Caco-2 (cell line): Measurements from ENCODE around the gene SLC16A7. TPM values are rescaled to one million over a fixed set of nuclear protein-coding genes. Genes with fewer than 3 reads are reported as not detected.

Experiments
- BruUV-seq: library from RNA; stranded (reverse); fragments of 400-500 nt; replicated peaks from 2 replicates; lab custom pipeline; 2021; lab: Mats Ljungman, UMichigan
- CTCF ChIA-PET: fragments of 300-600 bp; sonication (Branson Sonifier 250); formaldehyde crosslinking; loops from one replicate; lab custom pipeline; 2022; ENCODE audit warnings: antibody characterized with exemption; lab: Charles Lee
- POLR2A ChIA-PET: fragments of 300-600 bp; sonication (Branson Sonifier 250); formaldehyde crosslinking; loops from one replicate; lab custom pipeline; 2022; ENCODE audit warnings: antibody characterized with exemption; lab: Charles Lee
- DNase-seq, 2 experiments: peaks; one replicate each; pipeline versions ENCODE4 v3.0.0 to v3.0.0-alpha.2; 2020 to 2022
- H3K27me3 ChIP-seq: replicated peaks from 2 replicates; pipeline ENCODE4 v1.6.0; 2011; ENCODE audit warnings: low read length; ENCODE audit not compliant: control insufficient read depth, insufficient read depth
- H3K36me3 ChIP-seq: 2 replicates; pipeline ENCODE4 v1.5.1; 2011; ENCODE audit warnings: low read length; ENCODE audit not compliant: control insufficient read depth, insufficient read depth
- H3K4me1 ChIP-seq: fragments of 250-450 bp; sonication (Bioruptor Pico); 2 replicates; pipeline ENCODE4 v1.5.1; 2020; ENCODE audit warnings: mild to moderate bottlenecking
- H3K4me3 ChIP-seq: 2 replicates; pipeline ENCODE4 v1.5.1; 2011; ENCODE audit warnings: low read depth, mild to moderate bottlenecking, control low read depth, low read length
- H3K9me3 ChIP-seq: fragments of 250-450 bp; sonication (Bioruptor Pico); 2 replicates; pipeline ENCODE4 v1.5.1; 2020; ENCODE audit warnings: mild to moderate bottlenecking, moderate library complexity
- H3K27ac Mint-ChIP-seq: one replicate; pipeline ENCODE4 v1.8.0; 2022; ENCODE audit warnings: mixed read lengths; ENCODE audit not compliant: unreplicated experiment
- H3K27me3 Mint-ChIP-seq: one replicate; pipeline ENCODE4 v1.8.0; 2022; ENCODE audit warnings: mixed read lengths; ENCODE audit not compliant: insufficient read depth, unreplicated experiment
- H3K36me3 Mint-ChIP-seq: one replicate; pipeline ENCODE4 v1.8.0; 2022; ENCODE audit warnings: mild to moderate bottlenecking, mixed read lengths; ENCODE audit not compliant: insufficient read depth, unreplicated experiment
- H3K4me1 Mint-ChIP-seq: one replicate; pipeline ENCODE4 v1.8.0; 2022; ENCODE audit warnings: low read depth, mixed read lengths; ENCODE audit not compliant: unreplicated experiment
- H3K4me3 Mint-ChIP-seq: one replicate; pipeline ENCODE4 v1.8.0; 2022; ENCODE audit warnings: mild to moderate bottlenecking, moderate library complexity, mixed read lengths; ENCODE audit not compliant: unreplicated experiment
- H3K9me3 Mint-ChIP-seq: one replicate; pipeline ENCODE4 v1.8.0; 2022; ENCODE audit warnings: mixed read lengths; ENCODE audit not compliant: unreplicated experiment
- intact Hi-C: fragments of 100-400 bp; cut with micrococcal nuclease; formaldehyde crosslinking; loops from one replicate; pipeline ENCODE4 v1.10.0; 2022; ENCODE audit not compliant: unreplicated experiment
- total RNA-seq: library from RNA; stranded (reverse); gene quantifications from 2 replicates; pipeline ENCODE4 v1.2.3, GENCODE V29; 2022
- TF ChIP-seq, protein P1 (sequence below), 2 experiments: fragments of 200-600 bp in 1 of 2; IDR thresholded peaks; 1 replicate in 1 of 2; 2 replicates in 1 of 2; pipeline versions ENCODE4 v1.5.1 to v1.8.0; 2011 to 2022; ENCODE audit warnings: antibody characterized with exemption in 1 of 2, control low read depth in 1 of 2, inconsistent platforms in 1 of 2, low read depth in 1 of 2, low read length in 1 of 2, mild to moderate bottlenecking in 1 of 2, moderate library complexity in 1 of 2; ENCODE audit not compliant: insufficient read depth in 1 of 2, severe bottlenecking in 1 of 2, unreplicated experiment in 1 of 2

The SLC16A7 gene
- total RNA-seq, 1 experiment from 2014 or later, result 6.6 TPM

DNA sequence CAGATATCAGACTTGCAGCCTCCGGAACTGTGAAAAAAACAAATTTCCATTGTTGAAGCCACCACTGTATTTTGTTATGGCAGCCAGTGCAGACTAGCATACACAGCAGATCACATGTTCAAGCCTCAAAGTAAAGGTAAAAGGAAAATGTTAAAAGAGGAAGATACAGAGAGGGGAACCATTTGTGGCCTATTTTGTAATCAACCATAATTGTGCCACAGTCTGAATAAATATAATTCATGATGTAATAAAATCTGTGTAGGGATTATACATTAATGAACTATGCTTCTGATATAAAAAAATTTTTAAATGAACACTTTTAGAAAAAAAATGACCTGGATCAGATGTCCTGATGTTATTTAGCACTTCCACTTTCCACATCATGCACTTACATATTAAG is 79.6 kb downstream of the SLC16A7 start:
- H3K4me3 Mint-ChIP-seq, result no peak overlapping the region
- no peaks in the 10 kb centered on the region for H3K4me1 ChIP-seq
- DNase-seq, result no peak
- H3K36me3 Mint-ChIP-seq, result no peaks in the 10 kb centered on the region
- TF ChIP-seq, protein P1, sequence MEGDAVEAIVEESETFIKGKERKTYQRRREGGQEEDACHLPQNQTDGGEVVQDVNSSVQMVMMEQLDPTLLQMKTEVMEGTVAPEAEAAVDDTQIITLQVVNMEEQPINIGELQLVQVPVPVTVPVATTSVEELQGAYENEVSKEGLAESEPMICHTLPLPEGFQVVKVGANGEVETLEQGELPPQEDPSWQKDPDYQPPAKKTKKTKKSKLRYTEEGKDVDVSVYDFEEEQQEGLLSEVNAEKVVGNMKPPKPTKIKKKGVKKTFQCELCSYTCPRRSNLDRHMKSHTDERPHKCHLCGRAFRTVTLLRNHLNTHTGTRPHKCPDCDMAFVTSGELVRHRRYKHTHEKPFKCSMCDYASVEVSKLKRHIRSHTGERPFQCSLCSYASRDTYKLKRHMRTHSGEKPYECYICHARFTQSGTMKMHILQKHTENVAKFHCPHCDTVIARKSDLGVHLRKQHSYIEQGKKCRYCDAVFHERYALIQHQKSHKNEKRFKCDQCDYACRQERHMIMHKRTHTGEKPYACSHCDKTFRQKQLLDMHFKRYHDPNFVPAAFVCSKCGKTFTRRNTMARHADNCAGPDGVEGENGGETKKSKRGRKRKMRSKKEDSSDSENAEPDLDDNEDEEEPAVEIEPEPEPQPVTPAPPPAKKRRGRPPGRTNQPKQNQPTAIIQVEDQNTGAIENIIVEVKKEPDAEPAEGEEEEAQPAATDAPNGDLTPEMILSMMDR (IDR thresholded peaks at IDR 0.05; ENCODE audit: insufficient read depth in 1 of 2, low read depth in 1 of 2, low read length in 1 of 2, severe bottlenecking in 1 of 2, unreplicated experiment in 1 of 2), result no peak
- H3K9me3 Mint-ChIP-seq, result peaks cover 19% of the 10 kb centered on the region
- no peak overlapping the region for H3K27ac Mint-ChIP-seq
- H3K4me3 ChIP-seq, result no peak overlapping the region
- no peaks in the 10 kb centered on the region for H3K4me1 Mint-ChIP-seq
- intact Hi-C loops, result no loop called here
- H3K27me3 Mint-ChIP-seq, result no peaks in the 10 kb centered on the region
- no peaks in the 10 kb centered on the region for H3K36me3 ChIP-seq
- H3K27me3 ChIP-seq, result no peaks in the 10 kb centered on the region
- H3K9me3 ChIP-seq, result no peaks in the 10 kb centered on the region
- ChIA-PET POLR2A (no interaction called here), CTCF (no interaction called here)
- no TSS peak for BruUV-seq

DNA sequence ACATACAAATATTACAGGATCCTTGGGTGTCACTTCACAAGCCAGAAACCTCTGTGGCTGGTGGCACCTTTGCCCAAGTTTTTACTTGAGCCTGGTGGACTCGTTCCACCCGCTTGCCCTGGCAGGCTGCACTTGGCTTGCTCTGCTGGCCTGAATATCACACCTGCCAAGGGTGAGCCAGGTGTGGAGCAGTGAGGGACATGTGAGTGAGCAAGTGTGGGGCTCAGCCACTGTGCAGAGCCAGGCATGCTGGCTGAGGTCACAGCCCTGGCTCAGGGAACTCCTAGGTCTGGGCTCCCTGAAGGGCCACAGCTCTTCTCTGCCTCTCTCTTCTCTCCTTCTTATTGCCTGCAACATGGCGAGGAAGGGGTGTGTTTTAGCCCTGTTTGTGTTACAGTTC is 82.0 kb downstream of the SLC16A7 start:
- Histone ChIP-seq H3K4me3 (no peak overlapping the region), H3K36me3 (no peaks in the 10 kb centered on the region), H3K4me1 (no peaks in the 10 kb centered on the region), H3K27me3 (no peaks in the 10 kb centered on the region), H3K9me3 (no peaks in the 10 kb centered on the region)
- CTCF ChIA-PET, result no interaction called here
- BruUV-seq, result no TSS peak
- POLR2A ChIA-PET, result no interaction called here
- H3K36me3 Mint-ChIP-seq, result no peaks in the 10 kb centered on the region
- no peaks in the 10 kb centered on the region for H3K27me3 Mint-ChIP-seq
- TF ChIP-seq, protein P1 (IDR thresholded peaks at IDR 0.05; ENCODE audit: insufficient read depth in 1 of 2, low read depth in 1 of 2, low read length in 1 of 2, severe bottlenecking in 1 of 2, unreplicated experiment in 1 of 2), result no peak
- peaks cover 19% of the 10 kb centered on the region for H3K9me3 Mint-ChIP-seq
- H3K27ac Mint-ChIP-seq, result no peak overlapping the region
- no peaks in the 10 kb centered on the region for H3K4me1 Mint-ChIP-seq
- no peak for DNase-seq
- no peak overlapping the region for H3K4me3 Mint-ChIP-seq
- intact Hi-C loops, result no loop called here

DNA sequence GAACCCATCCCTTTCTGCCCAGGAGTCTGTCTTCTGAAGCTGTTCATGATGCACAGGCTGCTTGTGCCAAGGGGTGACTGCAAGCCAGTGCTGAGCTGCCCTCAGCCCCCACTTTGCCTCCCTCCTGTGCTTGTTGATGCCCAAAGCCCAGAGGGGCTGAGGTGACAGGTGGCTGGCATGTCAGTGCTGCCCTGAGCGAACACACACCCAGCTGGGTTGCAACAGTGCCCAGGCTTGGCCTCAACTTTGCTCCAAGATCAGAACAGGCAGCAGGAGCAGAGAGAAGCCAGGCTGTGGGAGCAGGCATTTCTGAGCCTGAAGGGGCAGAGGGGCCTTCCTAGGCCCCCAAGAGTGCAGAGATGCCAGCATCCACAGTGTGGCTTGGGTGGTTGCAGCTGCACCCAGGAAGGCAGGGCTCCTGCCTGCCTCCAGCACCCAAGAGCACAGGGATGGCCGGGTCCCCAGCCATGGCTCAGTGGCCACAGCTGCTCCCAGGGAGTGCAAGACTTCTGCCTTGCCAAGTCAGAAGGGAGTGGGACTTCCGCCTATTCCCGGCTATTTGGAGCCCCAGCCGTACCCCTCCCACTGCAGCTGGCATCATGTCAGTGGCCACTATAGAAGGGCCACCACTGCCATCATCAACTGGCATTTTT is 83.1 kb downstream of the SLC16A7 start:
- Histone ChIP-seq H3K36me3 (no peaks in the 10 kb centered on the region), H3K27me3 (no peaks in the 10 kb centered on the region), H3K4me3 (no peak overlapping the region), H3K9me3 (no peaks in the 10 kb centered on the region), H3K4me1 (no peaks in the 10 kb centered on the region)
- H3K27ac Mint-ChIP-seq, result no peak overlapping the region
- no peak for DNase-seq
- H3K36me3 Mint-ChIP-seq, result no peaks in the 10 kb centered on the region
- intact Hi-C loops, result no loop called here
- ChIA-PET POLR2A (no interaction called here), CTCF (no interaction called here)
- no TSS peak for BruUV-seq
- peaks cover 19% of the 10 kb centered on the region for H3K9me3 Mint-ChIP-seq
- H3K27me3 Mint-ChIP-seq, result no peaks in the 10 kb centered on the region
- TF ChIP-seq, protein P1 (IDR thresholded peaks at IDR 0.05; ENCODE audit: insufficient read depth in 1 of 2, low read depth in 1 of 2, low read length in 1 of 2, severe bottlenecking in 1 of 2, unreplicated experiment in 1 of 2), result no peak
- H3K4me1 Mint-ChIP-seq, result no peaks in the 10 kb centered on the region
- H3K4me3 Mint-ChIP-seq, result no peak overlapping the region
